Thymus (tissue), 11 donors: ENCODE results near the gene HDAC6. TPM values are rescaled to one million over a fixed set of nuclear protein-coding genes. Genes with fewer than 3 reads are reported as not detected.
"Not testable (repeated sequence)": the region's sequence is repeated elsewhere in the genome, so short reads cannot be mapped to it uniquely, and the experiment has no call there.

Source experiments
- DNase-seq, 9 donors: peaks; one replicate each; pipeline ENCODE4 v3.0.0-alpha.2; 2013; ENCODE audit warnings: low spot score in 9 of 9, low read depth in 6 of 9, missing footprints in 1 of 9
- H3K27ac ChIP-seq, 2 donors: one replicate each; pipeline ENCODE4 v1.5.1; 2013; ENCODE audit warnings: control low read depth in 1 of 2, low read depth in 1 of 2, low read length in 1 of 2, mild to moderate bottlenecking in 1 of 2, moderate library complexity in 1 of 2
- H3K27me3 ChIP-seq, 2 donors: one replicate each; pipeline ENCODE4 v1.5.1; 2013; ENCODE audit warnings: low read length in 1 of 2; ENCODE audit not compliant: control insufficient read depth in 2 of 2, insufficient read depth in 1 of 2
- H3K36me3 ChIP-seq, 2 donors: one replicate each; pipeline ENCODE4 v1.5.1; 2013; ENCODE audit warnings: low read length in 1 of 2, mild to moderate bottlenecking in 1 of 2, moderate library complexity in 1 of 2; ENCODE audit not compliant: control insufficient read depth in 2 of 2, insufficient read depth in 2 of 2
- H3K4me1 ChIP-seq, 2 donors: one replicate each; pipeline ENCODE4 v1.5.1; 2013; ENCODE audit warnings: low read length in 2 of 2; ENCODE audit not compliant: control insufficient read depth in 2 of 2, insufficient read depth in 2 of 2
- H3K4me3 ChIP-seq, 2 donors: one replicate each; pipeline ENCODE4 v1.5.1; 2013; ENCODE audit warnings: low read length in 2 of 2, control low read depth in 1 of 2, mild to moderate bottlenecking in 1 of 2
- H3K9me3 ChIP-seq, 2 donors: one replicate each; pipeline ENCODE4 v1.5.1; 2013; ENCODE audit warnings: low read length in 1 of 2, mild to moderate bottlenecking in 1 of 2; ENCODE audit not compliant: control insufficient read depth in 2 of 2, insufficient read depth in 1 of 2
- WGBS: extraction: QIAGEN DNeasy Blood & Tissue Kit; methylation state at CpG from one replicate; pipeline ENCODE4 v1.1.7; 2013; 5-methylcytosine and 5-hydroxymethylcytosine counted together
- polyA plus RNA-seq: library from polyadenylated mRNA; stranded (reverse); fragments of 200-250 nt; gene quantifications from one replicate; pipeline ENCODE4 v1.2.3, GENCODE V29; 2013
- total RNA-seq: library from RNA; stranded (reverse); fragments of 120-200 nt; gene quantifications from one replicate; pipeline ENCODE4 v1.2.4, GENCODE V29; 2013
- donor health status: healthy.

HDAC6 gene
- total and polyA plus RNA-seq, 2 donors, result 46.0 to 109 TPM

GRCh38 chrX:48816014-48816810, 14.3 kb downstream of the HDAC6 start:
- no peaks in the 10 kb centered on the region for H3K4me1 ChIP-seq
- H3K36me3 ChIP-seq, result peaks cover 14 to 36% of the 10 kb centered on the region in 2 donors
- 98% methylated on average over 18 of the region's 18 CpGs for WGBS
- no peaks in the 10 kb centered on the region for H3K9me3 ChIP-seq
- H3K27me3 ChIP-seq, result no peaks in the 10 kb centered on the region
- H3K4me3 ChIP-seq, result no peak overlapping the region
- no peak overlapping the region for H3K27ac ChIP-seq
- no peak for DNase-seq

- WGBS, result 97% methylated on average over 16 of the region's 16 CpGs
- Histone ChIP-seq H3K36me3 (peaks cover 14 to 47% of the 10 kb centered on the region in 2 donors), H3K9me3 (no peaks in the 10 kb centered on the region), H3K4me1 (no peaks in the 10 kb centered on the region), H3K27me3 (no peaks in the 10 kb centered on the region), H3K27ac (no peak overlapping the region), H3K4me3 (no peak overlapping the region)
- DNase-seq, result no peak
Observed at GRCh38 chrX:48818098-48818497, 16.2 kb downstream of the HDAC6 start.

GRCh38 chrX:48818866-48819265, 17.0 kb downstream of the HDAC6 start:
- WGBS, result 97% methylated on average over 4 of the region's 4 CpGs
- no peak for DNase-seq
- Histone ChIP-seq H3K4me3 (no peak overlapping the region), H3K27me3 (no peaks in the 10 kb centered on the region), H3K9me3 (no peaks in the 10 kb centered on the region), H3K4me1 (no peaks in the 10 kb centered on the region), H3K36me3 (peaks cover 21 to 49% of the 10 kb centered on the region in 2 donors), H3K27ac (no peak overlapping the region)

GRCh38 chrX:48819394-48819793, 17.5 kb downstream of the HDAC6 start:
- H3K27ac ChIP-seq, H3K4me3 ChIP-seq, DNase-seq, H3K9me3 ChIP-seq, H3K27me3 ChIP-seq, H3K4me1 ChIP-seq: not testable (repeated sequence)
- peaks cover 22 to 51% of the 10 kb centered on the region in 2 donors for H3K36me3 ChIP-seq
- WGBS, result 98% methylated on average over 9 of the region's 9 CpGs

GRCh38 chrX:48823053-48823452, 21.2 kb downstream of the HDAC6 start:
- no peak for DNase-seq
- H3K27ac ChIP-seq, result no peak overlapping the region
- H3K4me1 ChIP-seq, result no peaks in the 10 kb centered on the region
- peaks cover 15 to 28% of the 10 kb centered on the region in 2 donors for H3K27me3 ChIP-seq
- peaks cover 0 to 14% of the 10 kb centered on the region in 2 donors for H3K9me3 ChIP-seq
- WGBS, result 95% methylated on average over 6 of the region's 6 CpGs
- peaks cover 20 to 32% of the 10 kb centered on the region in 2 donors for H3K36me3 ChIP-seq
- no peak overlapping the region for H3K4me3 ChIP-seq

- Histone ChIP-seq H3K4me1 (no peaks in the 10 kb centered on the region), H3K36me3 (peaks cover 20 to 21% of the 10 kb centered on the region in 2 donors), H3K27me3 (peaks cover 15 to 37% of the 10 kb centered on the region in 2 donors), H3K4me3 (no peak overlapping the region), H3K9me3 (peaks cover 0 to 14% of the 10 kb centered on the region in 2 donors), H3K27ac (no peak overlapping the region)
- no peak for DNase-seq
- WGBS, result 97% methylated on average over 8 of the region's 8 CpGs
Observed at GRCh38 chrX:48824066-48824465, 22.2 kb downstream of the HDAC6 start.

- no peak for DNase-seq
- peaks cover 23 to 59% of the 10 kb centered on the region in 2 donors for H3K27me3 ChIP-seq
- no peaks in the 10 kb centered on the region for H3K4me1 ChIP-seq
- peaks cover 0 to 15% of the 10 kb centered on the region in 2 donors for H3K9me3 ChIP-seq
- H3K27ac ChIP-seq, result no peak within 1 kb of the TSS
- H3K4me3 ChIP-seq, result no peak within 1 kb of the TSS
- WGBS, result 15% methylated on average over 58 of the region's 67 CpGs
- H3K36me3 ChIP-seq, result peaks cover 13 to 20% of the 10 kb centered on the region in 2 donors
Observed at GRCh38 chrX:48826135-48826875, 24.4 kb downstream of the HDAC6 start, which contains the start of gene ERAS. Gene ERAS, plus strand, starts transcription at chrX:48826513. Its CDS starts 2,611 bp downstream, at chrX:48829124.

- 10% methylated on average over 72 of the region's 73 CpGs for WGBS
- peaks cover 29 to 64% of the 10 kb centered on the region in 2 donors for H3K27me3 ChIP-seq
Observed at GRCh38 chrX:48826876-48827653, 25.2 kb downstream of the HDAC6 start.

More at GRCh38 chrX:48826876-48827653, 25.2 kb downstream of the HDAC6 start:
- no peak for DNase-seq
- Histone ChIP-seq H3K9me3 (peaks cover 0 to 19% of the 10 kb centered on the region in 2 donors), H3K4me1 (no peaks in the 10 kb centered on the region), H3K36me3 (peaks cover 13 to 19% of the 10 kb centered on the region in 2 donors), H3K4me3 (no peak overlapping the region), H3K27ac (no peak overlapping the region)
